HG02571 (cell line): ENCODE data around the gene CHRNB2.
"Not testable (repeated sequence)": the region's sequence is repeated elsewhere in the genome, so short reads cannot be mapped to it uniquely, and the experiment has no call there.

ENCODE experiments used
- ATAC-seq: cut with Tn5 transposase; IDR thresholded peaks from one replicate; pipeline ENCODE4 v1.9.1; 2021; ENCODE audit warnings: mild to moderate bottlenecking, moderate library complexity; ENCODE audit not compliant: unreplicated experiment

The CHRNB2 gene, protein sequence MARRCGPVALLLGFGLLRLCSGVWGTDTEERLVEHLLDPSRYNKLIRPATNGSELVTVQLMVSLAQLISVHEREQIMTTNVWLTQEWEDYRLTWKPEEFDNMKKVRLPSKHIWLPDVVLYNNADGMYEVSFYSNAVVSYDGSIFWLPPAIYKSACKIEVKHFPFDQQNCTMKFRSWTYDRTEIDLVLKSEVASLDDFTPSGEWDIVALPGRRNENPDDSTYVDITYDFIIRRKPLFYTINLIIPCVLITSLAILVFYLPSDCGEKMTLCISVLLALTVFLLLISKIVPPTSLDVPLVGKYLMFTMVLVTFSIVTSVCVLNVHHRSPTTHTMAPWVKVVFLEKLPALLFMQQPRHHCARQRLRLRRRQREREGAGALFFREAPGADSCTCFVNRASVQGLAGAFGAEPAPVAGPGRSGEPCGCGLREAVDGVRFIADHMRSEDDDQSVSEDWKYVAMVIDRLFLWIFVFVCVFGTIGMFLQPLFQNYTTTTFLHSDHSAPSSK

DNA sequence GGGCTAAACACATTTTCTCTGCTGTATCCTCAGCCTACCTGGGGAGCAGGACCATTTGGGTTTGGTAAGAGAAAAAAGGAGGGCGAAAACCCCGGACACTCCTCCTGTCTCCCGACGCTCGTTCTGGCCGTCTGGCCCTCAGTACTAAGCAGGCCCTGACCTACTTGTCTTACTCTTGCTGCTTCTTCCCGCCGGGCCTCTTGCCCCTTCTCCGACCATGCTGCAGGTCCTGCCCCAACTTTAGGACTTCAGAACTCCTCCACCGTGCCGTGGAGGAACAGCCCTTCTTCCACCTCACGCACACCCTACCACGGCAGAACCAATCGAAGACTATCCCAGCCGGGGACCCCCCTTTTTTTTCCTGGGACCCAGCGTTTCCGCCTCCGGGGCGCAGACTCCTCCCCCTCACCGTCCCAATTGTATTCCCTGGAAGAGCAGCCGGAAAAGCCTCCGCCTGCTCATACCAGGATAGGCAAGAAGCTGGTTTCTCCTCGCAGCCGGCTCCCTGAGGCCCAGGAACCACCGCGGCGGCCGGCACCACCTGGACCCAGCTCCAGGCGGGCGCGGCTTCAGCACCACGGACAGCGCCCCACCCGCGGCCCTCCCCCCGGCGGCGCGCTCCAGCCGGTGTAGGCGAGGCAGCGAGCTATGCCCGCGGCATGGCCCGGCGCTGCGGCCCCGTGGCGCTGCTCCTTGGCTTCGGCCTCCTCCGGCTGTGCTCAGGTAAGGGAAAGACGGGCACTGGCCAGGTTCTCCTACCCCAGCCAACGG lies at the start of gene CHRNB2:
Gene CHRNB2 (plus strand): TSS at position 393 of the 771 bp plus-strand sequence. CDS start 267 bp downstream, at position 660.
- ATAC-seq = no peak

DNA sequence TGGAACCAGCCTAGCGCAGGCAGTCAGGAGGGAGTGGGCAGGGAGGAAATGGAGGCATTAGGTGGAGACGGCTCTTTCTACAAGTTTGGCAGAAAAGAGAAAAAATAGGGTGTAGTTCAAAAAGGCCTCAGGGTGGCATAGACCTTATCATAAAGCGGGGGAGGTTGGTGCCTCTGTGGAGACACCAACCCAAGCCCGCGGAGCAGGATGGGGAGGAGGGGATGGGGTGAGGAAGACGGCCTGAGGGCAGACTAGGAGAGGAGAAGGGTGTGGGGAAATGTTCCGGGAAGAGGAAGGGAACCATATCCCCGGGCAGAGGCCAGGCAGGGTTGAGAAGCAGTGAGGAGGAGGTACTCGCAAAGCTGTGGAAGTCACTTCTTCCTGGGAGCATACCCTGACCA lies 48.0 kb upstream of the CHRNB2 start:
- no peak for ATAC-seq

DNA sequence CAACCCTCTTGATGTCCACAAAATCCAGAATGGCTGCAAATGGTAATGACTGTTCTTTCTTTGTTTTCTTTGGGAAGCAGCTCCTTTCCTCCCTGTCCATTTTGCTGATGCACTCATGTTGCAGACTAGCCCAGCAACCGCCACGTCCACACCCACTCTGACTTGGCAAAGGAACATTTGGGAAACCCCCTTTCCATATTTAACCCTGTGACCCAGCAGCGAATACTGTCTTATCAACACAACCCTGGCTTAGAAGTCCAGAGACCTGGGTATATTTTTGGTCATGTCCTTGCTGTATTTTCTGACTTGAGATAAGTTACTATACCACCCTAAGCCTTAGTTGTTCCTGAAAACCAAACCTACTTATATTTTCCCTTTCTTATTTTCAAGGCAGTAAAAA lies 47.2 kb upstream of the CHRNB2 start:
- ATAC-seq = no peak

DNA sequence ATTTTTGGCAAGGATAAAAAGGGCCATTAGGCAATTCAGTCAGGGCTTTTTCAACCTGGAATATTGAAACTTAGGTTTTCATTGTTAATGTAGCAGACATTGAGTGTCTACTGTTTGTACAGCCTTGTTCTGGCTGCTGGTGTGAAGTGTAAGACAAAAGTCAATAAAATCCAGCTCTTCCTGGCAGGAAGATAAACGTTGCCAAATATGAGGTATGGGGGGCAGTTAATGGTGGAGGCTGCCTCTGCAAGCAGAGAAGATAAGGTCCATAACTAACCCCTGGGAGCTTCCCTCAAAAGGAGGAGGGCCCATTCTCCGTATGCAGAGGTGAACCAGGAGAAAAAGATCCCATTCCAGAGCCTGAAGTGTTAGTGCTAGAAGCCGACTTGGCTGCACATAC lies 45.9 kb upstream of the CHRNB2 start:
- ATAC-seq = no peak

DNA sequence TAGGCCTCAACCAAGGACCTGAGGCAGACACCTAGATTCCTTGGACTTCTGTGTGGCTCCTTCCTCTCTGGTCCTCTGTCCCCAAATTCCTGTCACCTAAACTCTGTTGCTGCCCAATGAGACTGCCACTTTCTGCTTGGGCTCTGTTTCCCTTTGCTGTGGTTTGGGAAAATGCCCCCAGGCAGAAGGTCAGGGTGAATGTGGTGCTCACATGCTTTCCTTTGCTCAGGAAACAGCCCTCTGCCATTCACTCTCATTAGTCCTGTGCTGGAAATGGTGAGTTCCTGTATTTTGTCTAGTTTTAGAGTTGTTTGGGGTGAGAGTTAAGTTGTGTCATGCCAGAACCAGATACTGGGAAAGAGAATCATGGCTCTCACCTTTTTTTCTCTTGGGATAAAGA lies 42.7 kb upstream of the CHRNB2 start:
- no peak for ATAC-seq

DNA sequence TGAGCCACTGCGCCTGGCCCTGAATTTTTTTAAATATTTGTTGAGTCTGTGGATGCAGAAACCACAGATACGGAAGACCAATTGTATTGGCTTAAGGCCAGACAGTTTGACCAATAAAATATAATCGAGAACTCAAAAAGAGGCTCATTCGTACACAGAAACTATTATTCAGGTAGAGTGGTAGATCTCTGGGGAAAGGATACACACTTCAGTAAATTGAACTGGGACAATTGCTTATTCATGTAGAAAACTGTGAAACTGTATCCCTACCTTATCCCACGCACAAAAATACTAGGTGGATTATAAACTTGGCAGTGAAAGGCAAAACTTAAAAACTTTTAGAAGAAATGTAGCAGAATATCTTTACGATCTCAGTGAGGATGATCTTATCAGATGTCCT lies 40.4 kb upstream of the CHRNB2 start:
- ATAC-seq = no peak

DNA sequence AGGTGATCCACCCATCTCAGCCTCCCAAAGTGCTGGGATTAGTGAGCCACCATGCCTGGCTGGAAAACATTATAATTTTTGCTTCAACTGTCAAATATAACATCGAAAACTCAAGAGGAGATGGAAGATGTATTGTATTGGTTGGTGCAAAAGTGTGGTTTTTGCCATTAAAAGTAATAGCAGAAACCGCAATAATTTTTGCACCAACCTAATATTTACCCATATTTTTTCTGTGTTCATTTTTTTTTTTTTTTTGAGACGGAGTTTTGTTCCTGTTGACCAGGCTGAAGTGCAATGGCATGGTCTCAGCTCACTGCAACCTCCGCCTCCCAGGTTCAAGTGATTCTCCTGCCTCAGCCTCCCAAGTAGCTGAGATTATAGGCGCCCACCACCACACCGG lies 38.3 kb upstream of the CHRNB2 start:
- no peak for ATAC-seq

DNA sequence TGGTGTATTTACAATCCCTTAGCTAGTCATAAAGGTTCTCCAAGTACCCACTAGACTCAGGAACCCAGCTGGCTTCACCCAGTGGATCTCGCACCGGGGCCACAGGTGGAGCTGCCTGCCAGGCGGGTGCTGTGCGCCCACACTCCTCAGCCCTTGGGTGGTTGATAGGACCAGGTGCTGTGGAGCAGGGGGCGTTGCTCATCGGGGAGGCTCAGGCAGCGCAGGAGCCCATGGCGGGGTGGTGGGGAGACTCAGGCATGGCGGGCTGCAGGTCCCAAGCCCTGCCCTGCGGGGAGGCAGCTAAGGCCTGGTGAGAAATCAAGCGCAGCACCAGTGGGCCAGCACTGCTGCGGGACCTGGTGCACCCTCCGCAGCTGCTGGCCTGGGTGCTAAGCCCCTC lies 35.6 kb upstream of the CHRNB2 start:
- ATAC-seq = not testable (repeated sequence)

DNA sequence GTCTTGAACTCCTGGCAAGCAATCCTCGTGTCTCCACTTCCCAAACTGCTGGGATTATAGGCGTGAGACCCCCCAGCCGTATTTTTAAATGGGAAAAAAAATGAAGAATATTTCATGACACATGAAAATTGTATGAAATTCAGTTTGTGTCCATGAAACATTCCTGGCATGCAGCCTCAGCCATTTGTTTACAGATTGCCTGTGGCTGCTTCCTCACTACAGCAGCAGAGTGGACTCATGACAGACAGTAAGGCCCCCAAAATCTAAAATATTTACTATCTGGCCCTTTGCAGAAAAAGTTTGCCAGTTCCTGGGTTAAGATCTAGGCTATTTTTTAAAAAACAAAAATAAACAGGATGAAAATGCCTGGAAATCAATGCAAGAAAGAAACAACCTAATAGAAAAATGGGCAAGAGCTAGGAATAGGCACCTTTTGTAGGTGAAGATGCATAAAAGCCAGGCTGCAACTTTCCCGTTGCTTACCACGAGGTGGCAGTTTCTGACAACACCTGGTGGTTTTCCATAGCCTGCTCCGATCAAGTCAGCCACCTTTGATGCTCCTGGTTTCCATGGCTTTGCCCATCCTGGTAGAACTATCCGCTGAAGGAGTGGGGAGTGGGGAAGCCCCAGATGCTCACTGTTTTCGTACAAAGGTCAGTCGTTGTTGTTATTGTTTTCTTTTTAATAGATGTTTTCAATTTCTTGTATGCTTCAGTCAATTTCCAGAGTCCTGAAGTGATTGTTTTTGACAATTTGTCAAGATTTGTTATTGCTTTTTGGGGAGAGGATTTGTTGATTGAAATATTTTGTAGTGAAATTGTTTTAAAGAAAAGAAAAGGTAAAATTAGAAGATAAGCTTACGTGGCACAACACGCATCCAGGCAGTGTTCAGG lies 33.4 kb upstream of the CHRNB2 start:
- ATAC-seq = no peak

DNA sequence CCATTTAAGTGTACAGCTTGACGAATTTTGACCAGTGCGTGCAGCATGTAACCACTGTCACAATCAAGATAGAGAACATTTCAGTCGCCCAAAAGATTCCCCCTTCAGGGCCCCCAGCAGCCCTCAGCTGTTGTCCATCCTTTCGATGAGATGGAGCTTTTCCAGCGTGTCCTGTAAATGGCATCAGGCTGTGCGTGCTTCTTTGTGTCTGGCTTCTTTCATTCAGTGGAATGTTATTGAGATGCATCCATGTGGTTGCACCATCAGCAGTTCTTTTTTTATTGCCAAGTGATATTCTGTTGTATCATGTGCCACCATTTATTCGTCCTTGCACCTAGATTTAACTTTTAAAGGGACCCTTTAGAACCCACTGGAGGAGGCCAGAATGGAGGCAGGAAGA lies 31.0 kb upstream of the CHRNB2 start:
- no peak for ATAC-seq

DNA sequence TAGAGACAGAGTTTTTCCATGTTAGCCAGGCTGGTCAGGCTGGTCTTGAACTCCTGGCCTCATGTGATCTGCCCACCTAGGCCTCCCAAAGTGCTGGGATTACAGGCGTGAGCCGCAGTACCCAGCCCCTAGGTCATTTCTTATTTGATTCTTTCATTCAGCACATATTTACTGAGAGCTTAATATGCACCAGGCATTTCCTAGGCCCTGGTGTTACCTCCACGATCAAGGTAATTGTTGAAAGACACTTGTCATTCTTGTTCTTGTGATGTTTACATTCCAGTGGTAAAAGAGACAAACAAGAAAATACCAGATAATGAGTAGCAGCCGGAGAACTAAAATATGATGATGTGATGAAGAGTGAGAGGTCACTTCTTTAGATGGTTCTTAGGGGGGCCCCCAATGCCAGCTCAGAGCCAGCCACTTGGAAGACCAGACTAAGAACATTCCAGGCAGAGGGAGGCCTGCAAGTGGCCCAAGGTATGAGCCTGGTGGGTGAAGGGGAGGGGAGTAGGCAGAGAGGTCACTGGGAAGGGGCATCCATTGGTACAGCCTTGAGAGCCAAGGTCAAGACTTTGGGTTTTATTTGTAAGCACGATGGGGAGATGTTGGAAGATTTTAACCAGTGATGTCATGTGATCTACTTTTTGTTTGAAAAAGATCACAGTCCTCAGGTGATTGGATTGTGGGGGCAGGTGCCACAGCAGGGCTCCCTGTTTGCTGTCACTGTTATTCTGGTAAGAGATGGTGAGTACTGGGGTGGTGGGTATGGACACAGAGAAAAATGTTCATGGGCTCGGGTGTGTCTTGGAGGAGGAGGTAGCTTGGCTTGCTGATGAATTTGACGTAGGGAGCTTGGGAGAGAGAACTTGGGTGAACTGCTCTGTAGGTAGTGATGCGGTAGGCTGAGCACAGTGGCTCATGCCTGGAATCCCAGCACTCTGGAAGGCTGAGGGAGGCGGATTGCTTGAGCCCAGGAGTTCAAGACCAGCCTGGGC lies 27.8 kb upstream of the CHRNB2 start:
- no peak for ATAC-seq

DNA sequence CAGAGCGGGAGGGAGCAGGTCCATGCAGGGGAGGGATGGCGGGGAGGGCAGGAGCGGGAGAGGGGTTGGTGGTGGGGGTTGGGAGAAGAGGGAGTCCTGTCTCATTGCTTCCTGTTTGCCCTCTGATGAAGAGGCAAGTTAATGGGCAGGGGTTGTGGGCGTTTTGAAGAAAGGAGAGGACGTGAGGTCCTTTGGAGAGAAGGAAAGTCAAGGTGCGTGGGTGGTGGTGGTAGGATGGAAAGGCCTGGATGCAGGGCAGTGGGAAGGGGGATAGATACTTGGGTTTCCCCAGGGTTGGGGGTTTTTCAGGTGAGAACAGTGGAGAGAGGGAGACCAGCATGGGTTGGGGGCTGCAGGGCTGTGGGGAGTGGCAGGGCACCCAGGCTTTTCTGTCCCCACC lies 26.3 kb upstream of the CHRNB2 start:
- ATAC-seq = no peak

DNA sequence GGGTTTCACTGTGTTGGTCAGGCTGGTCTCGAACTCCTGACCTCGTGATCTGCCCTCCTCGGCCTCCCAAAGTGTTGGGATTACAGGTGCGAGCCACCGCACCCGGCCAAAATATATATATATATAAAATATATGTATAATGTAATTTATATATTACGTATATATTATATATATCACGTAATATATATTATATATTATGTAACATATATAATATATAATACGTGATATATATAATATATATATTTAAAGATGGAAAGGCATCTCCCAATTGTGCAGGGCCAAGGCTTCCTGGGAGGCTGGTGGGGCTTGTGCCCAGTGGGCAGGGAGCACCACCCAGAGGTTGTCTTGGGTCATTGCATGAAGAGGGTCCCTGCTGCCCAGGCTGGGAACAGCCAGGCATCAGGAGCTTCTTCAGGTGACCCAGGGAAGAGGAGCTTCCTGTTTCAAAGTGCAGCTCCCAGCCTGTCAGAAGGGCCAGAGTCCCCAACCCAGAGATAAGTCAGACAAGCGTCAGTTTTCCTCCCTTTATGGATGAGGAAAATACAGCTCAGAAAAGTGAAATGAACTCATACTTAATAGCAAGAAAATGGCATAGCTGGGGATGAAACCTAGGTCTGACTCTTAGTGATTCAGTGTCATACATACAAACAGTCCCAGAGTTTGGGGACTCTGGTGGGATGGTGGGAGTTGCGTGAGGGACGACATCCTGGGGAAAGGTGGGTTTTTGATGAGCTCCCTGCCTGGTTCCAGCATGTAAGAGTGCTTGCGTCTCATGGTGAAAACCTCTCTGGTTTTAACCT lies 21.1 kb upstream of the CHRNB2 start:
- no peak for ATAC-seq

DNA sequence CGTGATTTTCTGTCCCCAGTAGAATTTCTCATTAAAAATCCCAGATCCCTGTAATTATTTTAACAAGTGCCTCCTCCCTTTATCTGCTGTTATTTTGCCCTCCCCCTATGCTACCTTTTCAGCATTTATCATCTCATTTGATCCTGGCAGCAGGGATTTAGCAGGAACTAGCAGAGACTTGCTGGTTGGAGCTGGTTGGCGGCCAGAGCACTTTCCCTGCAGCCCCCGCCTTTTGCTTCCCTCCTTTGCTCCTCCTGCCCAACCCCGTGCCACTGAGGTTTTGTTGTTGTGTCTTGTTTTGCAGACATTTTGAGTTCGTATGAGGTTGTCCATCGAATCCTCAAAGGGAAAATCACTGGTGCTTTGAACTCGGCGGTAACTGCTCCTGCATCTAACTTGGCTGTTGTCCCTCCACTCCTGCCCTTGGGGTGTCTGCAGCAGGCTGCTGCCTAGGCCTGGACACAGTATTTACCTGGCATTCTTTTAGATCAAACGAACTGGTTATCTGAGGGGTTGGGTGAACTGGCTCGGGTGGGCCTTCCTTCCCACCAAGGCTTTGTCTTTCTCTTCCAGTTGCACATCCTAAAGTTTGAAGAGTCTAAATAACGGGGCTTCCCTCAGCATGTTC lies 20.4 kb upstream of the CHRNB2 start:
- no peak for ATAC-seq

DNA sequence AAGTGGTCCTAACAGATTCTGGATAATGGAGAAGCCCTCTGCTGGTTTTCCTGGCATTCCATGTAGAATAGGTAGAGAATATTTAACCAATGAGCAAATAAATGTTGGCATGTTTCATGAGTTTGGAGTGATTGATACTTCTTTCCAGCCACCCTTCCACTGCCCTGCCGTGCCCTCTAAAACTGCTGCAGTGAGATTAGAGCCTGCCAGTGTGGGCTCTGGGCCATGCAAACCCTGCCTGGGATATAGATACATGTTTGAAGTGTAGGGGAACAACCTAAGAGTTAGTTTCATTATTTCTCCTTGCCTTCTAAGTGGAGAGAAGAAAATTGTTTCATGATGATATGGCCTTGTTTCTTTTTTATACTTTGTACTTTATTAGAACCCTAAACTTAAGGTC lies 19.6 kb upstream of the CHRNB2 start:
- no peak for ATAC-seq

DNA sequence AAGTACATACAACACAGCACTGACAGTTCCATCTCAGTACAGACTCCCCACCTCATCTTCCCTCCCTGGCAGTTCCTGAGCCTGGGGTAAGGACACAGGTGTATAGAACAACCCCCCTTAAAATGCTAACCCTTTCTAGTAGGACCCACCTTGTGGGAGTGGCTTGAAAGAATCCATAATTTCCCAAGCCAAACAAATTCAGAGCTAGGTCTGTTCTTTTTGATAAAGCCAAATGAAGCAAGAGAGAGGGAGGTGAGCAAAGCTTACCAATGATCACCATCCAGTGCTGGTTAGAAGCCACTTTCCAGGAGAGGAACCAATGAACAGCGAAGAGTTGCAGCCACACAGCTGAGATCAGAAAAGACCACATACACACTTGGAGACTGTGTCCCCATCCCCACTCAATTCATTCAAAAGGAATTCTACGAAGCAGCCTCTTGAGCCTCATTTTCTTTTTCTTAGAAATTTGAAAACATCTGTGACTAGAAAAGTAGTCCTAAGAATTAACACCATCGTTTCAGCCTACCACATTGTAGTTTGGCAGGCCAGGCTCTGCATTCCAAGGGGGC lies 18.3 kb upstream of the CHRNB2 start:
- ATAC-seq = no peak

DNA sequence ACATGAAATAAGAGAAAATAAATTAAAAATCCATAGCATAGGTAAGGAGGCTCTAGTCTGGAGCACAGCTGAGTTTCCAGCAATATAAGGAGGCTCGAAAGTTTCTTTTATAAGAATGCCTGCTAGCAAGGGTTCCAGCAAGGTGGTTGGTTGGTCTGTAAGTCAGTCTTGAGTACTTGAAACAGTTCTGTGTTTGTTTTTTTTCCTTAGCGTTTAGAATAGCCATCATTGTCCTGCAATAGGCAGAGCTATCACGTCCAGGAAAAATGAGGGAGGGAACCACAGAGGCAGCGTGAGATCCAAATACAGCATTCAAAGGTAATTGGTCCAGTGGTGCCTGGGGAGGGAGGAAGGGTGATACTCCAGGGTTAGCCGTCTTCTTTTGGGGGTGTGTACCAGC lies 17.5 kb upstream of the CHRNB2 start:
- no peak for ATAC-seq

DNA sequence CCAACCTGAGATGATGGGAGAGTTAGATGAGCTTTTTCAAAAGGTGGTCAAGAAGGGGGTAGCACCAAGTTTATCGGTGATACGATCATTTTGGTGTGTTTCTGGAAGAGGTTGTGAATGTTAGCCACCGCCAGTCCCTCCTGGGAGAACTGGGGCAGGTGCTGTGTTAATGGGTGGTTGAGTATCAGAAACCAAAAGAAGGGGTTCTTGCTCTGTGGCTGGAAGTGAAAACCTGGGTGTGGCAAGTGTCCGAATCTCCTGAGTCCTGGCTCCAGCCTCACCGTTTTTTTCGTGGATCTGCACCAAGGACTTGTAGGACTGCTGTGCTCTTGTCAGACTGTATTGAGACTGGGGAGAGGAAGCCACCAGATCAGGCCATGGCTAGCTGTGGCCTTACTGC lies 16.9 kb upstream of the CHRNB2 start:
- no peak for ATAC-seq
